IMR-90 (cell line): ENCODE measurements around the gene OPRL1.

Experiments used
- BHLHE40 ChIP-seq: fragments of 150-350 bp; IDR thresholded peaks from 2 replicates; pipeline ENCODE4 v1.6.1; 2016; ENCODE audit warnings: mild to moderate bottlenecking, low read depth, low read length
- CEBPB ChIP-seq: IDR thresholded peaks from 2 replicates; pipeline ENCODE4 v1.6.1; 2012; ENCODE audit warnings: low read depth, low read length, improper control_type of control experiment
- CTCF ChIP-seq: conservative IDR thresholded peaks from 2 replicates; pipeline ENCODE4 v1.5.1; 2012; ENCODE audit warnings: mild to moderate bottlenecking, low read depth, low read length, improper control_type of control experiment
- FOS ChIP-seq: fragments of 150-350 bp; IDR thresholded peaks from 2 replicates; pipeline ENCODE4 v1.6.1; 2016; ENCODE audit warnings: low read depth, low read length
- MAFK ChIP-seq: IDR thresholded peaks from 2 replicates; pipeline ENCODE4 v1.6.1; 2012; ENCODE audit warnings: low read depth, low read length, improper control_type of control experiment
- MAZ ChIP-seq: IDR thresholded peaks from 2 replicates; pipeline ENCODE4 v1.6.1; 2012; ENCODE audit warnings: low read depth, mild to moderate bottlenecking, low read length, improper control_type of control experiment, moderate library complexity, borderline replicate concordance
- POLR2A ChIP-seq: IDR thresholded peaks from 2 replicates; pipeline ENCODE4 v1.6.1; 2012; ENCODE audit warnings: mild to moderate bottlenecking, low read depth, low read length

- peak; percentile 60 for TF ChIP-seq CTCF
- no peak for TF ChIP-seq MAZ
- TF ChIP-seq POLR2A: no peak
- no peak for TF ChIP-seq CEBPB
- TF ChIP-seq BHLHE40: no peak
- no peak for TF ChIP-seq MAFK
- no peak for TF ChIP-seq FOS
These were observed 22.1 kb downstream of the OPRL1 start for GRCh38 chr20:64101731-64102621.
